HG02981 (cell line): ENCODE results near the gene ZNF618.

Experiments
- ATAC-seq: cut with Tn5 transposase; IDR thresholded peaks from one replicate; pipeline ENCODE4 v1.9.1; 2021; ENCODE audit warnings: mild to moderate bottlenecking, moderate library complexity; ENCODE audit not compliant: unreplicated experiment

ZNF618 gene

GRCh38 chr9:114090798-114091197, 214.7 kb downstream of the ZNF618 start:
- no peak for ATAC-seq

DNA sequence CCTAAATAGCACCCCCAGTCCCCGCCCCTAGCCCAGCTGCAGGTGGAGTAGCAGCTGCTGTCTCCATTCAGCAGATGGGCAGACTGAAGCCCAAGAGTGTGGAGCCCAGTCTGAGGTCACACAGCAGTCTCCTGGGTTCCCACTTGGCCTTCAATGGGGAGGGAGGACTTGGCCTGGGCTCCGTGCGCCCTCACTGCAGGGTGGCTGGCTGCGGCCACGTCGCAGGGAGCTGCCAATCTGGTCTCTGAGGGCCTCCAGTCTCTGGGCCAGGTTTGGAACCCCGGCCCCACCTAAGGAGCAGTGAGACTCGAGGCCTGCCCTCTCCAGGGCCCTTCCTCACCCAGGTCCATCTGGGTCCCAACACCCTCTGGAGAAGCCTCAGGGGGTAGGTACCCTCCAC, 215.6 kb downstream of the ZNF618 start:
- no peak for ATAC-seq

GRCh38 chr9:114092336-114092735, 216.2 kb downstream of the ZNF618 start:
- no peak for ATAC-seq

DNA sequence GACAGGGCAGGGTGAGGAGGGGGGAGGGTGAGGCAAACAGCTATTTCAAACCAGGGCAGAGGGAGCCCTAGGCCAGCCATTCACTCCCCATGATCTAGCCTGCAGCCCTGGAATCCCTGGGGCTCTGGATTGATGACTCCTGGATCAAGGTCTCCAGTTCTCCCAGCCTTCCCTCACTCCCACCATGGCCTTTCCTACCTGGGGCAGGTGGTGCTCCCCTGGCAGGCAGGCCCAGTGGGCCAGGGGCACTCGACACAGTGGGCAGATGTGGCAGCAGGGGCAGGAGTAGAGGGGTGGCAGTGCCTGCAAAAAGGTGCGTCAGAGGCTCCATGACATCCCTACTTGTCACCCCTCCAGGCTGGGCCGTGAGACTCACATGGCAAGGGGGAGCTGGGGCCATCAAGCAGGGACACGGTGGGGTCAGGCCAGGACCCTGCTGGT, 216.9 kb downstream of the ZNF618 start:
- no peak for ATAC-seq

GRCh38 chr9:114093761-114094505, 217.8 kb downstream of the ZNF618 start:
- ATAC-seq, result no peak

GRCh38 chr9:114094971-114095370, 218.9 kb downstream of the ZNF618 start:
- ATAC-seq, result no peak

- no peak for ATAC-seq
Measured at GRCh38 chr9:114096041-114096511, 220.0 kb downstream of the ZNF618 start.

GRCh38 chr9:114096866-114097612, 220.9 kb downstream of the ZNF618 start:
- ATAC-seq, result no peak

GRCh38 chr9:114097613-114098020, 221.5 kb downstream of the ZNF618 start:
- no peak for ATAC-seq

- ATAC-seq, result no peak
Measured at GRCh38 chr9:114098021-114098935, 222.2 kb downstream of the ZNF618 start.

DNA sequence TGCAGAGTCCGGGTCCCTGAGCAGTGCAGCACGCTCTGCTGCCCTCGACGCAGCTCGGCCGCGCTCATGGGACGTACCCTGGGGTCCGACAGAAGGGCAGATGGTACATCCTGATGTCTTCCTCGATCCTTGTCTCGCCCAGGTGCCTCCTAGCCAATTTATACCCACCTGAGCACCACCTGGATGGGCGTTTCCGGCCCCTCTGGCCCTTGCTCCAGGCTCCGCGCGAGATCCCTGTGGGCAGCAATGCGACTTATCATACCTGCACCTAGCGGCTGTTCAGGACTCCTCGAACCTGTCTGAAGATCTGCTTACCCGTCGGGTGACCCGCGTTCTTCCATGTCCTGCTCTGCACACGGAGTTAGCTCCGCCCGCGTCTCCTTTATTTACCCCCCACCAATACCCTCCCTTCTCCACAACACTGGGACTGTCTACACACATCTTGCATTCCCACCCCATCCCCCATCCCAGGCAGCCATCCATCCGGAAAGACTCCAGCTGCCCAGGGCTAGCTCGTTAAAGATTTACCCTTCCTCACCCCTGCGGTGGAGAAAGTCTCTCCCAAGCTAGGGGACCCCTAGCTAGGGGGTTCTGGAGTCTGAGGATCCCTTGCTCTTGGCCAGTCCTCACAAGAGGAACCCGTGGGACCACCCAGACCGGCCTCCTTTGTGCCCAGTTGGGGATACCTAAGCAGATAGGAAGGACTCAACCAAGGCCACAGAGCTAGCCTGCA, 223.0 kb downstream of the ZNF618 start, which contains the start of gene KIF12:
Gene KIF12 (minus strand): TSS at position 357 of the 733 bp plus-strand sequence. CDS start 16 bp downstream, at position 341.
- no peak for ATAC-seq

- ATAC-seq, result no peak
Measured at GRCh38 chr9:114099669-114100270, 223.7 kb downstream of the ZNF618 start.

DNA sequence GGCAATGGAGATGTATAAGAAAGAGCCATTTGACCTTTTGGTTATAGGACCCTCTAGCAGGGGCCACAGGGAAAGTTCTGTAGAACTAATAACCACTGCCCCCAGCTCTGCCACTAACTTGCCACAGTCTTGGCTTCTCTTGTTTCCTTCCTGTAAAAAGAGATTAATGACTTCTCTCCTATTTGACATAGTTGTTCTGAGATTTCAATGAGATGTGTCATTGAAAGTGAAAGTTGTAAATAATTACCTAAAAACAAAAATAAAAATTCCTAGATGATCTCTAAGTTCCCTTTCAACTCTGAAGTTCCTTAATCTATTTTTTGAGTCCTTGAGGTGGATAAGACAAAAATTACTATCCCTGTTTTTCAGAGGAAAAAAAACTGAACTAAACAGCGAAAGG, 224.4 kb downstream of the ZNF618 start:
- ATAC-seq, result no peak

- ATAC-seq, result no peak
Measured at GRCh38 chr9:114102484-114102883, 226.4 kb downstream of the ZNF618 start.

DNA sequence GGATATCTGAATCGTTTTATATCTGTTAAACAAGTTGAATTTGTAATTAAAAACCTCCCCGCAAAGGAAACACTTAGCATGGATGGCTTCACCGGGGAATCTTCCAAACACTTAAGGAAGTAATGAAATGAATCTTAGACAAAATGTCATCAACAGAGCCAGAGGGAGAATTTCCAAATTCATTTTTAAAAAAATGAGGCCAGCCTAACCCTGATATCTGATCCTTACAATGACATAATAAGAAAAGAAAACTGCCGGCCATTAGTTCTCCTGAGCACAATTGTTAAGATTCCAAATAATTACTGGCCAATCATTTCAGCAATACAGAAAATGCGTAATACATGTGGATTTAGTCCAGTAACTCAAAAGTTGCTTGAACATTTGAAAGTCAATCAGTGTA, 229.1 kb downstream of the ZNF618 start:
- ATAC-seq, result no peak
